Measurements from ENCODE around the gene MINDY1. TPM values are rescaled to one million over a fixed set of nuclear protein-coding genes. Genes with fewer than 3 reads are reported as not detected.

Gene MINDY1
- polyA plus RNA-seq, 1 donor from 2014 or later, result 16.1 TPM

DNA sequence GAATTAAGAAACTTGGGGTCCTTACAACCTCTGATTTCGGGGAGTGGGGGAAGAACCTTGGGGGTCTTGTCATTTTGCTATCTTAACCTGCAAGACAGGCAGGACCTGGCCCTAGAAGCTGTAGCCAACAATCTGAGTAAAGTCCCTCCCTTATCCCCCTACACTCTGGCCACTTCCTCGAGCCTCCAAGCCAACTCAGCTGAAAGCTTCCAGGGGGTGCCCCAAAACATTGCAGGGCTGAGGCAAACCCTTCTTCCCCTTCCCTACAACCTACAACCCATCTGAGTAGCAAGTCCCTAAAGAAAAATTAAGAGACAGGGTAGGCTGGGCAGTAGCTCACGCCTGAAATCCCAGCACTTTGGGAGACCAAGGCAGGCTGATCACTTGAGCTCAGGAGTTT lies 37.1 kb downstream of the MINDY1 start:
- H3K9me2 ChIP-seq (ENCODE audit: insufficient read depth, low read length), result no peaks in the 10 kb centered on the region
- H3K79me2 ChIP-seq (replicated peaks; ENCODE audit: insufficient read depth, low read length), result peaks cover 42% of the 10 kb centered on the region
- no peak overlapping the region for H3K4me3 ChIP-seq (ENCODE audit: low read length)
- no peak overlapping the region for H3K9ac ChIP-seq (ENCODE audit: low read length)
- peaks cover 7% of the 10 kb centered on the region for H3K36me3 ChIP-seq (ENCODE audit: insufficient read depth, low read length)
- H3K4me2 ChIP-seq (ENCODE audit: low read length), result no peak overlapping the region
- H3F3A ChIP-seq (ENCODE audit: insufficient read depth, low read length, poor library complexity, severe bottlenecking), result no peaks in the 10 kb centered on the region
- no peak overlapping the region for H2AFZ ChIP-seq (ENCODE audit: low read depth, low read length)
- no peaks in the 10 kb centered on the region for H3K27me3 ChIP-seq (ENCODE audit: insufficient read depth, low read depth, low read length)
- no peak overlapping the region for H3K27ac ChIP-seq (ENCODE audit: low read length)
- TF ChIP-seq MXI1 (conservative IDR thresholded peaks at IDR 0.05; ENCODE audit: poor library complexity, severe bottlenecking) (no peak), EZH2 (IDR thresholded peaks at IDR 0.05; ENCODE audit: borderline replicate concordance, insufficient read depth, low read length, poor library complexity, severe bottlenecking) (no peak), POLR2AphosphoS5 (IDR thresholded peaks at IDR 0.05) (no peak), REST (IDR thresholded peaks at IDR 0.05; ENCODE audit: borderline replicate concordance) (no peak), CTCF (IDR thresholded peaks at IDR 0.05; ENCODE audit: poor library complexity, severe bottlenecking) (no peak), EP300 (conservative IDR thresholded peaks at IDR 0.05; ENCODE audit: poor library complexity, severe bottlenecking) (no peak), TAF1 (IDR thresholded peaks at IDR 0.05; ENCODE audit: low read depth) (no peak), SMC3 (conservative IDR thresholded peaks at IDR 0.05; ENCODE audit: poor library complexity) (no peak), RAD21 (conservative IDR thresholded peaks at IDR 0.05) (no peak)
- H4K20me1 ChIP-seq (ENCODE audit: insufficient read depth), result no peaks in the 10 kb centered on the region
- H3K9me3 ChIP-seq (ENCODE audit: low read length), result no peaks in the 10 kb centered on the region

DNA sequence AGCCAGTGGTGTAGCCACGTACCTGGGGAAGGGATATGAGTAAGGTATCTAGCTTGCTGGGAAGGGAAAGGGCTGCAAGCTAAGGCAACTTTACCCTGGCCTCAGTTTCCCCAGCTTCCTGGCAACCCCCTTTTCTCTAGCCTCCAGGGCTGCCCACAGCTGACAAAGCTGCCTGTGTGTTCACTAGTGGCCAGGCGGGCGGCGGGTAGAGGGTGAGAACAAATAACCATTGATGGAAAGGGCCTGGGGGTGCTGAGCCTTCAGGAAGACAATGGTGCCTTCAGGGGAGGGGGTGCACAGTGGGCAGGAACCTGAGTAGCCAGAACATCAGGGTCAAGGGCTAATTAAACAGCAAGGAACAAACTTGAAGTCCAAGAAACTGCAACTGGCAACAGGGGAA lies 38.2 kb downstream of the MINDY1 start:
- Histone ChIP-seq H3K9me3 (ENCODE audit: low read length) (no peaks in the 10 kb centered on the region), H3K27me3 (ENCODE audit: insufficient read depth, low read depth, low read length) (no peaks in the 10 kb centered on the region), H3K36me3 (ENCODE audit: insufficient read depth, low read length) (peaks cover 12% of the 10 kb centered on the region), H3K9me2 (ENCODE audit: insufficient read depth, low read length) (no peaks in the 10 kb centered on the region), H4K20me1 (ENCODE audit: insufficient read depth) (no peaks in the 10 kb centered on the region), H3K9ac (ENCODE audit: low read length) (no peak overlapping the region), H3K27ac (ENCODE audit: low read length) (no peak overlapping the region), H3K4me2 (ENCODE audit: low read length) (no peak overlapping the region), H3K79me2 (replicated peaks; ENCODE audit: insufficient read depth, low read length) (peaks cover 37% of the 10 kb centered on the region), H3K4me3 (ENCODE audit: low read length) (no peak overlapping the region), H2AFZ (ENCODE audit: low read depth, low read length) (no peak overlapping the region), H3F3A (ENCODE audit: insufficient read depth, low read length, poor library complexity, severe bottlenecking) (no peaks in the 10 kb centered on the region)
- TF ChIP-seq CTCF (IDR thresholded peaks at IDR 0.05; ENCODE audit: poor library complexity, severe bottlenecking), result no peak
- TF ChIP-seq POLR2AphosphoS5 (IDR thresholded peaks at IDR 0.05), result no peak
- no peak for TF ChIP-seq EP300 (conservative IDR thresholded peaks at IDR 0.05; ENCODE audit: poor library complexity, severe bottlenecking)
- TF ChIP-seq TAF1 (IDR thresholded peaks at IDR 0.05; ENCODE audit: low read depth), result no peak
- no peak for TF ChIP-seq EZH2 (IDR thresholded peaks at IDR 0.05; ENCODE audit: borderline replicate concordance, insufficient read depth, low read length, poor library complexity, severe bottlenecking)
